GM20000 (cell line): ENCODE data around the gene PRKACG.

Source experiments
- DNase-seq: peaks from one replicate; pipeline ENCODE4 v3.0.0; 2012; ENCODE audit warnings: low spot score
- CTCF ChIP-seq: IDR thresholded peaks from 2 replicates; pipeline ENCODE4 v1.5.1; 2012; ENCODE audit warnings: mild to moderate bottlenecking, control low read depth; ENCODE audit errors: extremely low read depth, missing control alignments

Gene PRKACG

GRCh38 chr9:68974431-68974830 is 39.5 kb downstream of the PRKACG start:
- peak; percentile 59 for DNase-seq
- no peak for TF ChIP-seq CTCF

GRCh38 chr9:68973619-68974018 is 40.3 kb downstream of the PRKACG start:
- TF ChIP-seq CTCF, result no peak
- no peak for DNase-seq

- no peak for TF ChIP-seq CTCF
Measured at GRCh38 chr9:68970151-68970550, 43.8 kb downstream of the PRKACG start.

GRCh38 chr9:68969538-68969937 is 44.4 kb downstream of the PRKACG start:
- DNase-seq, result no peak

More at GRCh38 chr9:68970151-68970550, 43.8 kb downstream of the PRKACG start:
- DNase-seq, result no peak

GRCh38 chr9:68967800-68968199 is 46.1 kb downstream of the PRKACG start:
- DNase-seq, result no peak
- TF ChIP-seq CTCF, result no peak

More at GRCh38 chr9:68969538-68969937, 44.4 kb downstream of the PRKACG start:
- no peak for TF ChIP-seq CTCF

GRCh38 chr9:68966496-68966944 is 47.4 kb downstream of the PRKACG start:
- no peak for TF ChIP-seq CTCF

GRCh38 chr9:68964765-68965164 is 49.1 kb downstream of the PRKACG start:
- TF ChIP-seq CTCF, result no peak
- DNase-seq, result no peak

More at GRCh38 chr9:68966496-68966944, 47.4 kb downstream of the PRKACG start:
- DNase-seq, result peak; percentile 40
